PC-9 (cell line): ENCODE data around the gene PDCD6IP. TPM values are rescaled to one million over a fixed set of nuclear protein-coding genes. Genes with fewer than 3 reads are reported as not detected.

Source experiments
- BruUV-seq: library from RNA; stranded (reverse); fragments of 400-500 nt; replicated peaks from 2 replicates; lab custom pipeline; 2021; lab: Mats Ljungman, UMichigan
- CTCF ChIA-PET: fragments of 300-600 bp; sonication (Branson Sonifier 250); formaldehyde crosslinking; loops from one replicate; lab custom pipeline; 2022; ENCODE audit warnings: antibody characterized with exemption; lab: Charles Lee
- POLR2A ChIA-PET: fragments of 300-600 bp; sonication (Branson Sonifier 250); formaldehyde crosslinking; loops from one replicate; lab custom pipeline; 2022; ENCODE audit warnings: antibody characterized with exemption; ENCODE audit not compliant: unreplicated experiment; lab: Charles Lee
- DNase-seq, 2 experiments: peaks; one replicate each; pipeline versions ENCODE4 v3.0.0 to v3.0.0-alpha.2; 2015 to 2022; ENCODE audit warnings: mixed read lengths in 1 of 2
- H2AFZ ChIP-seq: fragments of 200-600 bp; sonication (generic); 2 replicates; pipeline ENCODE4 v1.8.1; 2017; ENCODE audit warnings: antibody characterized with exemption
- H3F3A ChIP-seq: fragments of 200-600 bp; sonication (generic); 2 replicates; pipeline ENCODE4 v1.8.1; 2017; ENCODE audit warnings: antibody characterized with exemption, mild to moderate bottlenecking, low read depth; ENCODE audit not compliant: insufficient read depth
- H3K27ac ChIP-seq: fragments of 200-600 bp; sonication (generic); 2 replicates; pipeline ENCODE4 v1.6.1; 2016; ENCODE audit warnings: mixed run types
- H3K27me3 ChIP-seq: fragments of 200-600 bp; sonication (generic); 2 replicates; pipeline ENCODE4 v1.6.1; 2016; ENCODE audit warnings: low read depth, mixed run types; ENCODE audit not compliant: insufficient read depth
- H3K36me3 ChIP-seq: fragments of 200-600 bp; sonication (generic); 2 replicates; pipeline ENCODE4 v1.6.1; 2016; ENCODE audit warnings: low read depth, mixed run types
- H3K4me1 ChIP-seq: fragments of 200-600 bp; sonication (generic); replicated peaks from 2 replicates; pipeline ENCODE4 v1.6.1; 2016; ENCODE audit warnings: mixed run types; ENCODE audit not compliant: insufficient read depth
- H3K4me2 ChIP-seq: fragments of 200-600 bp; sonication (generic); 2 replicates; pipeline ENCODE4 v1.6.1; 2017; ENCODE audit warnings: mixed run types
- H3K4me3 ChIP-seq: fragments of 200-600 bp; sonication (generic); 2 replicates; pipeline ENCODE4 v1.6.1; 2016; ENCODE audit warnings: mixed run types
- H3K79me2 ChIP-seq: fragments of 200-600 bp; sonication (generic); 2 replicates; pipeline ENCODE4 v1.6.1; 2017; ENCODE audit warnings: low read depth, mixed run types
- H3K9me2 ChIP-seq: fragments of 200-600 bp; sonication (generic); 2 replicates; pipeline ENCODE4 v1.8.1; 2017; ENCODE audit warnings: mild to moderate bottlenecking; ENCODE audit not compliant: insufficient read depth
- H3K9me3 ChIP-seq: fragments of 200-600 bp; sonication (generic); 2 replicates; pipeline ENCODE4 v1.8.1; 2016; ENCODE audit warnings: low read depth; ENCODE audit not compliant: insufficient read depth
- H4K20me1 ChIP-seq: fragments of 200-600 bp; sonication (generic); 2 replicates; pipeline ENCODE4 v1.8.1; 2017; ENCODE audit not compliant: insufficient read depth
- EZH2 ChIP-seq: fragments of 200-600 bp; sonication (generic); IDR thresholded peaks from 2 replicates; pipeline ENCODE4 v1.8.0; 2017; ENCODE audit warnings: antibody characterized with exemption, low read depth
- intact Hi-C: fragments of 100-400 bp; cut with micrococcal nuclease; formaldehyde crosslinking; loops from one replicate; pipeline ENCODE4 v1.10.0; 2022; ENCODE audit not compliant: unreplicated experiment
- total RNA-seq: library from RNA; stranded (reverse); gene quantifications from 2 replicates; pipeline ENCODE4 v1.2.3, GENCODE V29; 2021
- TF ChIP-seq, protein P1 (sequence below): fragments of 200-600 bp; sonication (generic); conservative IDR thresholded peaks from 2 replicates; pipeline ENCODE4 v1.6.1; 2017; ENCODE audit warnings: mixed run types, antibody characterized with exemption, mild to moderate bottlenecking, moderate library complexity

Gene PDCD6IP
- total RNA-seq, 1 experiment from 2014 or later: 209 TPM

DNA sequence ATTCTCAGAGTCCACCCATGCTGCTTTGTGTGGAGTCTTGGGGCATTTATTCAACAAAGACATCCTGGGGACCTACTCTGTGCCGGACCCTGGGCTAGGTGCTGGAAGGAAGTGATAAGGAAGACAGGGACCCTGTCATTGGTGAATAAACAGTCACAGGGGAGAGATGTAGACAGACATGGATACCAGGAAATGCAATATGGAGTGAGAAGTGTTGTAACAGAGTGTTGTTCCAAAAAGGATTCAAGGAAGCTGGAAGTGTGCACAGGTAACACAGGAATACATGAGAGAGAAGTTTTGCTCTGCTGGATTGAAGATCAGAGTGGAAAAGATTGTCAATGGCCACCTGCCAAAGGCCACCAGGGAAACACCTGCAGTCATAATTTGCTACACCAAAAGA, 89.0 kb downstream of the PDCD6IP start:
- Histone ChIP-seq H3K4me3 (no peak overlapping the region), H3K4me2 (no peak overlapping the region), H3K27me3 (peaks cover 3% of the 10 kb centered on the region; the same call in 1 of the 2 replicates), H4K20me1 (no peaks in the 10 kb centered on the region), H3K79me2 (no peaks in the 10 kb centered on the region), H3K9me2 (no peaks in the 10 kb centered on the region), H2AFZ (no peak overlapping the region), H3K4me1 (no peaks in the 10 kb centered on the region), H3F3A (no peaks in the 10 kb centered on the region), H3K27ac (no peak overlapping the region), H3K9me3 (no peaks in the 10 kb centered on the region), H3K36me3 (no peaks in the 10 kb centered on the region)
- BruUV-seq: no TSS peak
- no peak for DNase-seq
- intact Hi-C loops: no loop called here
- no peak for TF ChIP-seq EZH2
- TF ChIP-seq, protein P1, sequence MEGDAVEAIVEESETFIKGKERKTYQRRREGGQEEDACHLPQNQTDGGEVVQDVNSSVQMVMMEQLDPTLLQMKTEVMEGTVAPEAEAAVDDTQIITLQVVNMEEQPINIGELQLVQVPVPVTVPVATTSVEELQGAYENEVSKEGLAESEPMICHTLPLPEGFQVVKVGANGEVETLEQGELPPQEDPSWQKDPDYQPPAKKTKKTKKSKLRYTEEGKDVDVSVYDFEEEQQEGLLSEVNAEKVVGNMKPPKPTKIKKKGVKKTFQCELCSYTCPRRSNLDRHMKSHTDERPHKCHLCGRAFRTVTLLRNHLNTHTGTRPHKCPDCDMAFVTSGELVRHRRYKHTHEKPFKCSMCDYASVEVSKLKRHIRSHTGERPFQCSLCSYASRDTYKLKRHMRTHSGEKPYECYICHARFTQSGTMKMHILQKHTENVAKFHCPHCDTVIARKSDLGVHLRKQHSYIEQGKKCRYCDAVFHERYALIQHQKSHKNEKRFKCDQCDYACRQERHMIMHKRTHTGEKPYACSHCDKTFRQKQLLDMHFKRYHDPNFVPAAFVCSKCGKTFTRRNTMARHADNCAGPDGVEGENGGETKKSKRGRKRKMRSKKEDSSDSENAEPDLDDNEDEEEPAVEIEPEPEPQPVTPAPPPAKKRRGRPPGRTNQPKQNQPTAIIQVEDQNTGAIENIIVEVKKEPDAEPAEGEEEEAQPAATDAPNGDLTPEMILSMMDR: no peak
- CTCF ChIA-PET: no interaction called here
- POLR2A ChIA-PET: no interaction called here

DNA sequence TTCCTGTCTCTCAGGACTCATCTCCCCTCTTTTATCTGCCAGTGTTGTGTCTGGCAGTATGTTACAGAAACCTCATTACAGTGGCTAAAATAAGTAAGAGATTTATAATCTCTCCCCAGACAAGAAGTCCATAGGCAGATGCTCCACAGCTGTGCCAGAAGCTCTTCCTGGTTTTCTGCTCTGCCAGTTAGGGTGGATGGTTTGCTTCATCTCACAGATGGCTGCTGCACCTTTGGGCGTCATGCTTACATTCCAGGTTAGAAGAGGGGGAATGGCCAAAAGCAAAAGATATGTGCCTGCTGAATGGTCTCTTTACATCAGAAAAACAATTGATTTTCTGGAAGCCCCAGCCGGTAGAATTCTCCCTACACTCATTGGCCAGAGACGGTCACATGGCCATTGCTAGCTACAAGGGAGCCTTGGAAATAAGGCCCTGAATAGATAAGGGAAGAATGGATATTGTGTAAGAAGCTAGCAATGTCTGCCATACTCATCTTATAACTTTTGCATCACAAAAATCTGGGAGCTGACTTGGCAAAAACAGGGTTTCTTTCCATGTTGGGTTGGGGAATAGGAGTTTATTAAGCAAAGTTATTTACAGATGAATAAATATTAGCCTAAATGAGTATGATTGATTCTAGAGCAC, 91.1 kb downstream of the PDCD6IP start:
- intact Hi-C loops: no loop called here
- DNase-seq: no peak
- POLR2A ChIA-PET: no interaction called here

DNA sequence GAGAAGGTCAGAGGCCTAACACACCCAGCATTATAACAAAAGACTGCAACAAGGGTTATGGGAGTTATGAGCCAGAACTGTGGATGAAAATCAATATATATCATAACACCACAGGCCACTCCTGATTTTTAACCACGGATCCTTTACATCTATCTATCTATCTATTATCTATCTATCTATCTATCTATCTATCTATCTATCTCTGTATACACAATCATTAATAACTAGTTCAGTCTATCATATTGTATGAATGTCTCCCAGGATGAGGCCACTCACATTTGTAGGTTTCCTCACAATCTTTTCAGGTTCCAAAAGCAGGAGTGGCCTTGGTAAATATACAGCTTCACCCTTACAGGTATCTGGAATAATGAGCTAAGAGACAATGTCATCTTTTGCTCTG, 94.2 kb downstream of the PDCD6IP start:
- no peaks in the 10 kb centered on the region for H3K9me2 ChIP-seq
- no peaks in the 10 kb centered on the region for H4K20me1 ChIP-seq
- H2AFZ ChIP-seq: no peak overlapping the region
- no peaks in the 10 kb centered on the region for H3K36me3 ChIP-seq
- intact Hi-C loops: no loop called here
- TF ChIP-seq, protein P1: no peak
- TF ChIP-seq EZH2: no peak
- H3K4me3 ChIP-seq: no peak overlapping the region
- no peaks in the 10 kb centered on the region for H3K27me3 ChIP-seq
- DNase-seq: no peak
- no peak overlapping the region for H3K4me2 ChIP-seq
- no peaks in the 10 kb centered on the region for H3K9me3 ChIP-seq
- H3F3A ChIP-seq: no peaks in the 10 kb centered on the region
- no peak overlapping the region for H3K27ac ChIP-seq
- BruUV-seq: no TSS peak
- no peaks in the 10 kb centered on the region for H3K79me2 ChIP-seq
- POLR2A ChIA-PET: no interaction called here
- CTCF ChIA-PET: no interaction called here
- no peaks in the 10 kb centered on the region for H3K4me1 ChIP-seq

More for the DNA sequence above, 91.1 kb downstream of the PDCD6IP start:
- no peaks in the 10 kb centered on the region for H4K20me1 ChIP-seq
- CTCF ChIA-PET: no interaction called here
- H3K9me3 ChIP-seq: no peaks in the 10 kb centered on the region
- no peaks in the 10 kb centered on the region for H3F3A ChIP-seq
- H3K36me3 ChIP-seq: no peaks in the 10 kb centered on the region
- H2AFZ ChIP-seq: no peak overlapping the region
- no peaks in the 10 kb centered on the region for H3K4me1 ChIP-seq
- H3K9me2 ChIP-seq: no peaks in the 10 kb centered on the region
- H3K27me3 ChIP-seq: peaks cover 3% of the 10 kb centered on the region; the same call in 1 of the 2 replicates
- H3K4me2 ChIP-seq: no peak overlapping the region
- no peak for TF ChIP-seq EZH2
- TF ChIP-seq, protein P1: no peak
- BruUV-seq: no TSS peak
- no peak overlapping the region for H3K27ac ChIP-seq
- no peak overlapping the region for H3K4me3 ChIP-seq
- H3K79me2 ChIP-seq: no peaks in the 10 kb centered on the region
